ENCODE results near the gene BAIAP2. TPM values are rescaled to one million over a fixed set of nuclear protein-coding genes. Genes with fewer than 3 reads are reported as not detected.

BAIAP2 gene
- total RNA-seq, 2 donors from 2014 or later, result 20.8 to 22.7 TPM

GRCh38 chr17:81121841-81122733, 87.1 kb downstream of the BAIAP2 start:
- DNase-seq (no peak), ATAC-seq (no peak)
- intact Hi-C loops (cut with DNase I, micrococcal nuclease), result no loop called here

GRCh38 chr17:81123052-81124048, 88.4 kb downstream of the BAIAP2 start:
- intact Hi-C loops (cut with DNase I, micrococcal nuclease), result no loop called here
- no peak for DNase-seq
- no peak for ATAC-seq

GRCh38 chr17:81124377-81124776, 89.4 kb downstream of the BAIAP2 start:
- ATAC-seq (no peak), DNase-seq (no peak)
- intact Hi-C loops (cut with DNase I, micrococcal nuclease), result no loop called here

- no peak for DNase-seq
- intact Hi-C loops (cut with DNase I, micrococcal nuclease), result no loop called here
- peak; percentile 30 for ATAC-seq
These were observed 90.7 kb downstream of the BAIAP2 start for GRCh38 chr17:81125573-81126081.

GRCh38 chr17:81126281-81127132, 91.6 kb downstream of the BAIAP2 start:
- intact Hi-C loops (cut with DNase I, micrococcal nuclease), result no loop called here
- DNase-seq (no peak), ATAC-seq (no peak)

- no peak for DNase-seq
- no peak for ATAC-seq
- intact Hi-C loops (cut with DNase I, micrococcal nuclease), result no loop called here
These were observed 92.1 kb downstream of the BAIAP2 start for GRCh38 chr17:81127133-81127455.

GRCh38 chr17:81127526-81128177, 92.7 kb downstream of the BAIAP2 start:
- ATAC-seq, result no peak
- DNase-seq, result no peak
- intact Hi-C loops (cut with DNase I, micrococcal nuclease), result no loop called here

- ATAC-seq (no peak), DNase-seq (no peak)
- intact Hi-C loops (cut with DNase I, micrococcal nuclease), result no loop called here
These were observed 93.4 kb downstream of the BAIAP2 start for GRCh38 chr17:81128338-81128737.

- DNase-seq (no peak), ATAC-seq (no peak)
- intact Hi-C loops (cut with DNase I, micrococcal nuclease), result no loop called here
These were observed 93.8 kb downstream of the BAIAP2 start for GRCh38 chr17:81128774-81129173.

GRCh38 chr17:81129289-81129688, 94.3 kb downstream of the BAIAP2 start:
- intact Hi-C loops (cut with DNase I, micrococcal nuclease), result no loop called here
- no peak for ATAC-seq
- DNase-seq, result no peak

- no peak for ATAC-seq
- intact Hi-C loops (cut with DNase I, micrococcal nuclease), result no loop called here
These were observed 94.9 kb downstream of the BAIAP2 start for GRCh38 chr17:81129711-81130367.

GRCh38 chr17:81130385-81131361, 95.7 kb downstream of the BAIAP2 start:
- intact Hi-C loops (cut with DNase I, micrococcal nuclease), result no loop called here
- DNase-seq (no peak), ATAC-seq (no peak)

More at GRCh38 chr17:81129711-81130367, 94.9 kb downstream of the BAIAP2 start:
- DNase-seq, result no peak

GRCh38 chr17:81131486-81132196, 96.7 kb downstream of the BAIAP2 start:
- ATAC-seq (peak; percentile 83), DNase-seq (peak; percentile 48 to 88)
- intact Hi-C loops (cut with DNase I, micrococcal nuclease), result no loop called here

GRCh38 chr17:81132197-81132540, 97.2 kb downstream of the BAIAP2 start:
- DNase-seq (no peak), ATAC-seq (peak; percentile 24)
- intact Hi-C loops (cut with DNase I, micrococcal nuclease), result no loop called here

GRCh38 chr17:81132770-81133723, 98.1 kb downstream of the BAIAP2 start:
- ATAC-seq (no peak), DNase-seq (no peak)

More at GRCh38 chr17:81132770-81133723, 98.1 kb downstream of the BAIAP2 start:
- intact Hi-C loops (cut with DNase I, micrococcal nuclease), result no loop called here

All from left colon (tissue), 2 donors.